Lung (tissue), 12 donors: ENCODE measurements around the gene DENND1A. TPM values are rescaled to one million over a fixed set of nuclear protein-coding genes. Genes with fewer than 3 reads are reported as not detected.

Source experiments
- ATAC-seq: fragments of 200-7000 bp; cut with Tn5 transposase; one replicate; pipeline ENCODE4 v1.9.1; 2020; ENCODE audit warnings: moderate number of reproducible peaks; ENCODE audit not compliant: insufficient read depth, low FRiP score
- DNase-seq, 3 donors: peaks; one replicate each; pipeline ENCODE4 v3.0.0-alpha.2; 2013 to 2017
- H3K27ac ChIP-seq, 2 donors: one replicate each; pipeline ENCODE4 v1.5.1; 2013; ENCODE audit warnings: mild to moderate bottlenecking in 2 of 2, moderate library complexity in 2 of 2, control low read depth in 1 of 2, inconsistent platforms in 1 of 2, low read depth in 1 of 2, low read length in 1 of 2
- H3K27me3 ChIP-seq, 3 donors: one replicate each; pipeline ENCODE4 v1.5.1; 2013; ENCODE audit warnings: low read length in 2 of 3; ENCODE audit not compliant: control insufficient read depth in 3 of 3, insufficient read depth in 3 of 3
- H3K36me3 ChIP-seq, 4 donors: one replicate each; pipeline ENCODE4 v1.5.1; 2013; ENCODE audit warnings: low read length in 4 of 4, mild to moderate bottlenecking in 1 of 4, moderate library complexity in 1 of 4; ENCODE audit not compliant: control insufficient read depth in 4 of 4, insufficient read depth in 4 of 4
- H3K4me1 ChIP-seq, 5 donors: one replicate each; pipeline ENCODE4 v1.5.1; 2013; ENCODE audit warnings: low read length in 5 of 5, mild to moderate bottlenecking in 2 of 5, moderate library complexity in 1 of 5; ENCODE audit not compliant: control insufficient read depth in 5 of 5, insufficient read depth in 5 of 5
- H3K4me3 ChIP-seq: one replicate; pipeline ENCODE4 v1.5.1; 2013; ENCODE audit warnings: mild to moderate bottlenecking, control low read depth, moderate library complexity
- H3K9ac ChIP-seq, 2 donors: one replicate each; pipeline ENCODE4 v1.5.1; 2013; ENCODE audit warnings: low read length in 2 of 2, control low read depth in 1 of 2; ENCODE audit not compliant: insufficient read depth in 1 of 2
- H3K9me3 ChIP-seq, 4 donors: one replicate each; pipeline ENCODE4 v1.5.1; 2013; ENCODE audit warnings: low read length in 3 of 4, mild to moderate bottlenecking in 1 of 4, moderate library complexity in 1 of 4; ENCODE audit not compliant: control insufficient read depth in 4 of 4, insufficient read depth in 3 of 4
- CTCF ChIP-seq: IDR thresholded peaks from 2 replicates; pipeline ENCODE4 v1.5.1; 2012; ENCODE audit warnings: mild to moderate bottlenecking; ENCODE audit errors: control extremely low read depth, extremely low read depth
- WGBS, 2 donors: extraction: QIAGEN DNeasy Blood & Tissue Kit; methylation state at CpG; one replicate each; pipeline ENCODE4 v1.1.7; 2013; 5-methylcytosine and 5-hydroxymethylcytosine counted together
- polyA plus RNA-seq, 2 donors: library from polyadenylated mRNA; stranded (reverse); fragments of 200-250 nt; gene quantifications; one replicate each; pipeline ENCODE4 v1.2.1, GENCODE V29; 2013
- total RNA-seq, 2 donors: library from RNA; depleted of rRNA in 1 of 2; stranded (reverse); fragments of >200 nt in 1 of 2; gene quantifications; one replicate each; pipeline ENCODE4 v1.2.1, GENCODE V29; 2014 to 2021
- donor health status: control.
- donor health status: control.
- donor health status: Bipolar disorder and iron deficiency.
- donor health status: healthy.
- donor health status: DM: yes; HTN: yes; CAD: no.

Gene DENND1A
- total and polyA plus RNA-seq, 4 donors: 5.7 to 29.8 (median 14.5) TPM

DNA sequence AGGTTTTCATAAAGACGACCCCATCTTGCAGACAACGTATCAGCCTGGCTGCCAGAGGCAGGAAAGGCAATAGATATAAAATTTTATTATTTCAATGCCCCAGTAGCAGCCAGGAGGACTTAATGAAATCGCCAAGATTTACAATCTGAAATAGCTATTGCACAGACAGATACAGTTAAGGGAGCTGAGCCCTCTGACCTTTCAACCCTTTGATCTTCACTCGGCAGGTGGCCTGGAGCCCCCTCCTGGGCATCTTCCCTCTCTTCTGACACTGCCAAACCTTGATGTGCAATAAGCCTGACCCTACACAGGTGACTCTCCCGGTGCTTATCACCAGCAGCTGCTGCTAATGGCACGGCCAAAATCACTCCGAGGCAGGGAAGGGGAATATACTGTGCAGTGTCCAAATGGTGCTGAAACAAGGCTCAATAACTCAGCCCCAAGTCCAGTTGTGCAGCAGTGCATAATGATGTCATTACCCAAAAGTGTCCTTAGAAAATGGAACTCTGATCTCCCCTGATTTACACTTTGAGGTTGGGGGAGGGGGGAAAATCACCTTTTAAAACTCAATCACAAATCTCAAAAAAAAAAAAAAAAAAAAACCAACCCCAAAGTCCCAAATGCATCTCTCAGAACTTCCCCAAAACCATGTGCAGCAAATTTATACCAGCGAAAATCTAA is 331.9 kb downstream of the DENND1A start:
- Histone ChIP-seq H3K27ac (no peak overlapping the region), H3K9ac (no peak overlapping the region), H3K9me3 (no peaks in the 10 kb centered on the region), H3K27me3 (no peaks in the 10 kb centered on the region), H3K36me3 (peaks cover 0 to 1% (median 0%) of the 10 kb centered on the region in 4 donors), H3K4me1 (peaks cover 0 to 4% (median 0%) of the 10 kb centered on the region in 5 donors), H3K4me3 (no peak overlapping the region)
- DNase-seq: no peak
- ATAC-seq: no peak
- WGBS, 2 donors: 91 to 92% methylated on average over 8 of the region's 8 CpGs
- no peak for TF ChIP-seq CTCF

- Histone ChIP-seq H3K27ac (no peak overlapping the region), H3K4me1 (peaks cover 0 to 4% (median 0%) of the 10 kb centered on the region in 5 donors), H3K9ac (no peak overlapping the region), H3K4me3 (no peak overlapping the region), H3K9me3 (no peaks in the 10 kb centered on the region), H3K27me3 (no peaks in the 10 kb centered on the region), H3K36me3 (peaks cover 0 to 1% (median 0%) of the 10 kb centered on the region in 4 donors)
- ATAC-seq (no peak), DNase-seq (no peak)
- 97% methylated on average over 4 of the region's 4 CpGs for WGBS, 2 donors
- TF ChIP-seq CTCF: no peak
Measured at GRCh38 chr9:123597048-123597447, 332.9 kb downstream of the DENND1A start.

GRCh38 chr9:123591283-123591682 is 338.6 kb downstream of the DENND1A start:
- H3K4me3 ChIP-seq: no peak overlapping the region
- DNase-seq (no peak), ATAC-seq (no peak)
- peaks cover 0 to 8% (median 3%) of the 10 kb centered on the region in 4 donors for H3K9me3 ChIP-seq
- H3K4me1 ChIP-seq: peaks cover 0 to 4% (median 0%) of the 10 kb centered on the region in 5 donors
- H3K36me3 ChIP-seq: peaks cover 0 to 1% (median 0%) of the 10 kb centered on the region in 4 donors
- H3K27ac ChIP-seq: no peak overlapping the region
- TF ChIP-seq CTCF: no peak
- WGBS, 2 donors: 88 to 94% methylated on average over 4 of the region's 4 CpGs
- no peaks in the 10 kb centered on the region for H3K27me3 ChIP-seq
- no peak overlapping the region for H3K9ac ChIP-seq
